Choroid plexus epithelial cell (primary cell): ENCODE results near the gene SQOR.

Experiments used
- DNase-seq: peaks from one replicate; pipeline ENCODE4 v3.0.0-alpha.2; 2010; ENCODE audit warnings: low read depth
- H3K4me3 ChIP-seq: 2 replicates; pipeline ENCODE4 v1.5.1; 2011; ENCODE audit warnings: low read depth, mild to moderate bottlenecking, control low read depth, low read length, moderate library complexity
- CTCF ChIP-seq: conservative IDR thresholded peaks from 2 replicates; pipeline ENCODE4 v1.5.1; 2011; ENCODE audit warnings: low read depth, mild to moderate bottlenecking, control low read depth, inconsistent platforms, low read length, moderate library complexity

The SQOR gene

GRCh38 chr15:45719490-45719889, 84.7 kb downstream of the SQOR start:
- no peak overlapping the region for H3K4me3 ChIP-seq
- DNase-seq, result peak; percentile 84
- no peak for TF ChIP-seq CTCF

GRCh38 chr15:45720183-45720582, 85.4 kb downstream of the SQOR start:
- no peak for TF ChIP-seq CTCF
- no peak overlapping the region for H3K4me3 ChIP-seq
- no peak for DNase-seq

GRCh38 chr15:45728641-45729040, 93.8 kb downstream of the SQOR start:
- DNase-seq, result no peak
- H3K4me3 ChIP-seq, result no peak overlapping the region
- TF ChIP-seq CTCF, result no peak

- peak; percentile 3 for DNase-seq
- no peak for TF ChIP-seq CTCF
- no peak overlapping the region for H3K4me3 ChIP-seq
These were observed 94.3 kb downstream of the SQOR start for GRCh38 chr15:45729141-45729540.

GRCh38 chr15:45731343-45731742, 96.5 kb downstream of the SQOR start:
- DNase-seq, result no peak
- no peak overlapping the region for H3K4me3 ChIP-seq
- no peak for TF ChIP-seq CTCF

- H3K4me3 ChIP-seq, result no peak overlapping the region
- DNase-seq, result no peak
- TF ChIP-seq CTCF, result no peak
These were observed 97.8 kb downstream of the SQOR start for GRCh38 chr15:45732662-45733061.

GRCh38 chr15:45734260-45734711, 99.5 kb downstream of the SQOR start:
- TF ChIP-seq CTCF, result no peak
- no peak for DNase-seq
- no peak overlapping the region for H3K4me3 ChIP-seq
